Heart left ventricle (tissue), 16 donors: Measurements from ENCODE around the gene KIF26B. TPM values are rescaled to one million over a fixed set of nuclear protein-coding genes. Genes with fewer than 3 reads are reported as not detected.

ENCODE experiments used
- ATAC-seq, 4 donors: fragments of 200-7000 bp; cut with Tn5 transposase; one replicate each; pipeline ENCODE4 v1.9.1; 2020 to 2022; ENCODE audit warnings: moderate library complexity in 4 of 4, mild to moderate bottlenecking in 3 of 4, moderate number of reproducible peaks in 1 of 4
- DNase-seq, 5 donors: peaks; one replicate each; pipeline ENCODE4 v3.0.0-alpha.2; 2020
- H3K27ac ChIP-seq, 12 donors: fragments of 200-600 bp; sonication (generic) in 4 of 12; one replicate each; pipeline versions ENCODE4 v1.5.0 to v1.8.0; 2016 to 2022; ENCODE audit warnings: mild to moderate bottlenecking in 2 of 12
- H3K27me3 ChIP-seq, 9 donors: fragments of 200-600 bp; sonication (generic) in 2 of 9; one replicate each; pipeline versions ENCODE4 v1.5.1 to v1.8.0; 2016 to 2022; ENCODE audit warnings: mild to moderate bottlenecking in 3 of 9
- H3K36me3 ChIP-seq, 9 donors: fragments of 200-600 bp; sonication (generic) in 2 of 9; one replicate each; pipeline versions ENCODE4 v1.5.0 to v1.8.0; 2018 to 2022; ENCODE audit warnings: mild to moderate bottlenecking in 2 of 9
- H3K4me1 ChIP-seq, 12 donors: fragments of 200-600 bp; sonication (generic) in 4 of 12; one replicate each; pipeline versions ENCODE4 v1.5.0 to v1.8.0; 2016 to 2022; ENCODE audit warnings: mild to moderate bottlenecking in 3 of 12
- H3K4me3 ChIP-seq, 12 donors: fragments of 200-600 bp; sonication (generic) in 4 of 12; one replicate each; pipeline versions ENCODE4 v1.5.0 to v1.8.0; 2017 to 2022; ENCODE audit warnings: mild to moderate bottlenecking in 9 of 12, moderate library complexity in 4 of 12
- H3K9me3 ChIP-seq, 12 donors: fragments of 200-600 bp; sonication (generic) in 4 of 12; one replicate each; pipeline versions ENCODE4 v1.5.0 to v1.8.0; 2016 to 2022; ENCODE audit warnings: mild to moderate bottlenecking in 1 of 12
- POLR2A ChIP-seq, 2 donors: fragments of 450-650 bp; IDR thresholded peaks; one replicate each; pipeline ENCODE4 v1.6.1; 2017; ENCODE audit warnings: antibody characterized with exemption in 2 of 2, mild to moderate bottlenecking in 2 of 2, moderate library complexity in 2 of 2
- WGBS, 4 donors: extraction: QIAGEN DNeasy Blood & Tissue Kit in 2 of 4; methylation state at CpG; one replicate each; pipeline versions ENCODE4 v1.1.5 to v1.1.7; 2013 to 2018; 5-methylcytosine and 5-hydroxymethylcytosine counted together
- intact Hi-C, 10 donors: fragments of 100-400 bp; cut with DNase I; formaldehyde crosslinking; loops; one replicate each; pipeline versions ENCODE4 v1.11.1 to v1.14.2; 2022
- polyA plus RNA-seq, 2 donors: library from polyadenylated mRNA; stranded (reverse); fragments of 200-250 nt; gene quantifications; one replicate each; pipeline ENCODE4 v1.2.3, GENCODE V29; 2013
- total RNA-seq, 9 donors: library from RNA; depleted of rRNA in 2 of 9; stranded (reverse); fragments of >200 nt in 2 of 9; fragmentation: NEBNext Ultra II Directional in 3 of 9; extraction: Animal tissue kit (Norgen Biotek cat#: 25700) in 3 of 9; gene quantifications; one replicate each; pipeline versions ENCODE4 v1.1.0 to v1.2.4, GENCODE V29; 2016 to 2023
- TF ChIP-seq, protein P1 (sequence below), 12 donors: fragments of 200-600 bp; sonication (generic) in 4 of 12; IDR thresholded peaks; one replicate each; pipeline versions ENCODE4 v1.5.0 to v1.8.0; 2018 to 2022; ENCODE audit warnings: antibody characterized with exemption in 12 of 12, mild to moderate bottlenecking in 5 of 12
- donor health status: ischemic (EF 13 %, LVEDD 7.1; RV severe dilation, severe dysfunction).
- donor health status: healthy with polysubstance abuse.
- donor health status: DM: no; HTN: yes; CAD: no.
- donor health status: DM: no; HTN: no; CAD: no.
- donor health status: ischemic (EF 25% LVEDD 6.9; RV normal size, moderate dysfunction).
- donor health status: ischemic (EF 25% LVEDD 5.7; RV mildly dilated, moderate dysfunction).
- donor health status: healthy.
- donor health status: DM: yes; HTN: yes; CAD: no.
- donor health status: ischemic (EF 35%, LVEDD 5.7; RV mildly dilated, moderate dysfunction).
- donor health status: nonischemic (EF 11% LVEDD 7.7; RV severe dilation, severe dysfunction).
- donor health status: DM: yes; HTN: yes; CAD: no.
- donor health status: PGD.
- donor health status: ischemic (EF 29% LVEDD 5.4; RV normal size, mild dysfunction).
- donor health status: nonischemic (EF 23%, LVEDD 6.1; RV moderate dilation, normal function).

The KIF26B gene
- total and polyA plus RNA-seq, 11 donors, result 1.2 to 7.0 (median 2.3) TPM

DNA sequence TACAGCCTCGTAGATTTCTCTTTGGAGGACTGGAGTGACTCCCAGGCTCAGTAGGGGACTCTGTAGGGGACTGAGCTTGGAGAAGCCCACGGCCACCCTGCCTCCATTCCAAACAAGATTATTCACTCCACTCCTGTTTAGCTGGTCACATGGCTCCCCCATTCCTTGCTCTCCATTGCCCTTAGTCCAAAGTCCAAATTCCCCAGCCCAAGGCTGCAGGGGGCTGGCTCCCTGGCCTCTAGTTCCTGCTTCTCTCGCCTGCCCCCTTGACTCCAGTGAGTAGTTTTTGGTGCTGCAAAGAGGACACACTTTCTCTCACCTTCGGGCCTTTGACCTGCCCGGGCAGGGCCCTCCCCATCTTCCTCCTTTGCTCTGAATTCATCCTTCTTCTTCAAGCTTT is 403.3 kb downstream of the KIF26B start:
- H3K9me3 ChIP-seq, result no peaks in the 10 kb centered on the region
- no peaks in the 10 kb centered on the region for H3K27me3 ChIP-seq
- H3K27ac ChIP-seq, result no peak overlapping the region
- no peaks in the 10 kb centered on the region for H3K4me1 ChIP-seq
- DNase-seq (no peak), ATAC-seq (no peak)
- TF ChIP-seq, protein P1, sequence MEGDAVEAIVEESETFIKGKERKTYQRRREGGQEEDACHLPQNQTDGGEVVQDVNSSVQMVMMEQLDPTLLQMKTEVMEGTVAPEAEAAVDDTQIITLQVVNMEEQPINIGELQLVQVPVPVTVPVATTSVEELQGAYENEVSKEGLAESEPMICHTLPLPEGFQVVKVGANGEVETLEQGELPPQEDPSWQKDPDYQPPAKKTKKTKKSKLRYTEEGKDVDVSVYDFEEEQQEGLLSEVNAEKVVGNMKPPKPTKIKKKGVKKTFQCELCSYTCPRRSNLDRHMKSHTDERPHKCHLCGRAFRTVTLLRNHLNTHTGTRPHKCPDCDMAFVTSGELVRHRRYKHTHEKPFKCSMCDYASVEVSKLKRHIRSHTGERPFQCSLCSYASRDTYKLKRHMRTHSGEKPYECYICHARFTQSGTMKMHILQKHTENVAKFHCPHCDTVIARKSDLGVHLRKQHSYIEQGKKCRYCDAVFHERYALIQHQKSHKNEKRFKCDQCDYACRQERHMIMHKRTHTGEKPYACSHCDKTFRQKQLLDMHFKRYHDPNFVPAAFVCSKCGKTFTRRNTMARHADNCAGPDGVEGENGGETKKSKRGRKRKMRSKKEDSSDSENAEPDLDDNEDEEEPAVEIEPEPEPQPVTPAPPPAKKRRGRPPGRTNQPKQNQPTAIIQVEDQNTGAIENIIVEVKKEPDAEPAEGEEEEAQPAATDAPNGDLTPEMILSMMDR (IDR thresholded peaks at IDR 0.05), result no peak
- no peak for TF ChIP-seq POLR2A (IDR thresholded peaks at IDR 0.05)
- intact Hi-C loops, result no loop called here
- WGBS, 4 donors, result 86 to 92% (median 88%) methylated on average over 4 to 5 of the region's 5 CpGs
- no peak overlapping the region for H3K4me3 ChIP-seq
- no peaks in the 10 kb centered on the region for H3K36me3 ChIP-seq

DNA sequence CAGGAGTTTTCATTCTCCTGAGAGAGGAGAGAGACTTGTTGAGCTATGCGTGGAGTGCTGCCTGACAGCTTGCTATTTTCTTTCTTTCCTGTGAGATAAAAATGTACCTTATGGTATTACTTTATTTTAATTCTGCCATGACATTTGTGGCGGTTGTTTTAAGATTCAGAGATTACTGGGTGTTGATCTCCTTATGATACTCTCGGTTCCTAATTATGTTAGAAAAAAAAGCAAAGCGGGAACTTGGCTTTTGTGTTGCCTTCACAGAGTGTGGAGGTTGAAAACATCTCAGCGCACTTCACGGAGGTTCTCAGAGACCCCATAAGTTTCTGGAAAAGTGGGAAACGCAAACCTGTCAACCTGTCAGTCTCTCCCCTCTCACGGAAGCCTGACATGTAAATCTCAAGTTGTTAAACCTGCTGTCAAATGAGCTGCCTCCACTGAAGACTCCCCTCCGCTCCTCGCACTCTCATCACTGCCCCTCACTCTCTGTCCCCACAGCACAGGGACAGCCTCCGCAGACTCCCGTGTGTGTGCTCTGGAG is 405.6 kb downstream of the KIF26B start:
- ATAC-seq (no peak), DNase-seq (no peak)
- Histone ChIP-seq H3K27me3 (no peaks in the 10 kb centered on the region), H3K27ac (no peak overlapping the region), H3K9me3 (no peaks in the 10 kb centered on the region), H3K4me1 (no peaks in the 10 kb centered on the region), H3K36me3 (no peaks in the 10 kb centered on the region), H3K4me3 (no peak overlapping the region)
- TF ChIP-seq, protein P1 (IDR thresholded peaks at IDR 0.05), result no peak
- no peak for TF ChIP-seq POLR2A (IDR thresholded peaks at IDR 0.05)
- intact Hi-C loops, result no loop called here
- WGBS, 4 donors, result 89 to 91% (median 90%) methylated on average over 11 to 12 of the region's 12 CpGs

- ATAC-seq, result no peak
- H3K27me3 ChIP-seq, result no peaks in the 10 kb centered on the region
- DNase-seq, result no peak
- no peak overlapping the region for H3K4me3 ChIP-seq
- H3K9me3 ChIP-seq, result no peaks in the 10 kb centered on the region
- H3K36me3 ChIP-seq, result no peaks in the 10 kb centered on the region
- 87 to 93% (median 88%) methylated on average over 10 of the region's 10 CpGs for WGBS, 4 donors
- H3K27ac ChIP-seq, result no peak overlapping the region
- TF ChIP-seq, protein P1 (IDR thresholded peaks at IDR 0.05), result no peak
- no peak for TF ChIP-seq POLR2A (IDR thresholded peaks at IDR 0.05)
- H3K4me1 ChIP-seq, result no peaks in the 10 kb centered on the region
- intact Hi-C loops, result no loop called here
These were observed 407.0 kb downstream of the KIF26B start for GRCh38 chr1:245561665-245562234.

GRCh38 chr1:245566134-245566533 is 411.3 kb downstream of the KIF26B start:
- Histone ChIP-seq H3K27ac (no peak overlapping the region), H3K27me3 (no peaks in the 10 kb centered on the region), H3K4me1 (no peaks in the 10 kb centered on the region), H3K36me3 (no peaks in the 10 kb centered on the region), H3K4me3 (no peak overlapping the region), H3K9me3 (no peaks in the 10 kb centered on the region)
- no peak for ATAC-seq
- DNase-seq, result no peak
- 89 to 92% (median 91%) methylated on average over 2 of the region's 2 CpGs for WGBS, 4 donors
- intact Hi-C loops, result no loop called here
- TF ChIP-seq, protein P1 (IDR thresholded peaks at IDR 0.05), result no peak
- no peak for TF ChIP-seq POLR2A (IDR thresholded peaks at IDR 0.05)
